SK-N-SH (cell line): Measurements from ENCODE around the gene CDH11. TPM values are rescaled to one million over a fixed set of nuclear protein-coding genes. Genes with fewer than 3 reads are reported as not detected.

Experiments used
- CTCF ChIA-PET: fragments of 300-600, 350-600 bp; formaldehyde crosslinking; extraction: SDS; loops from one replicate; lab custom pipeline; 2021; lab: Yijun Ruan, JAX
- POLR2A ChIA-PET: fragments of 350-600 bp; sonication (Branson Sonifier 250); formaldehyde crosslinking; extraction: SDS; loops from one replicate; lab custom pipeline; 2020; ENCODE audit warnings: antibody characterized with exemption, inconsistent platforms; lab: Yijun Ruan, JAX
- DNase-seq: peaks from one replicate; pipeline ENCODE4 v3.0.0; 2012
- H2AFZ ChIP-seq: fragments of 200-600 bp; sonication (generic); 2 replicates; pipeline ENCODE4 v1.8.1; 2016; ENCODE audit warnings: antibody characterized with exemption, mild to moderate bottlenecking, low read depth
- H3F3A ChIP-seq: fragments of 200-600 bp; sonication (generic); replicated peaks from 2 replicates; pipeline ENCODE3; 2016; ENCODE audit warnings: antibody characterized with exemption, mild to moderate bottlenecking; ENCODE audit not compliant: insufficient read depth
- H3K27ac ChIP-seq, 2 experiments: fragments of 200-500 bp in 1 of 2; fragments of 200-600 bp in 1 of 2; sonication (Bioruptor generic) in 1 of 2; sonication (generic), shearing (Covaris generic) in 1 of 2; 2 replicates each; pipeline versions ENCODE4 v1.5.1 to v1.6.1; 2014 to 2016; ENCODE audit warnings: low read depth in 2 of 2, inconsistent platforms in 1 of 2, low read length in 1 of 2, mild to moderate bottlenecking in 1 of 2, mixed read lengths in 1 of 2
- H3K27me3 ChIP-seq: fragments of 200-600 bp; sonication (generic), shearing (Covaris generic); 2 replicates; pipeline ENCODE4 v1.6.1; 2016; ENCODE audit warnings: mixed run types; ENCODE audit not compliant: insufficient read depth
- H3K36me3 ChIP-seq, 2 experiments: fragments of 200-500 bp in 1 of 2; fragments of 200-600 bp in 1 of 2; sonication (Bioruptor generic) in 1 of 2; sonication (generic) in 1 of 2; replicated peaks in 1 of 2; 2 replicates each; pipeline versions ENCODE3 to v1.5.1; 2014 to 2016; ENCODE audit warnings: low read length in 1 of 2, mild to moderate bottlenecking in 1 of 2; ENCODE audit not compliant: insufficient read depth in 2 of 2, control insufficient read depth in 1 of 2
- H3K4me1 ChIP-seq, 2 experiments: fragments of 200-500 bp in 1 of 2; fragments of 200-600 bp in 1 of 2; sonication (Bioruptor generic) in 1 of 2; sonication (generic), shearing (Covaris generic) in 1 of 2; 2 replicates each; pipeline versions ENCODE4 v1.5.1 to v1.6.1; 2014 to 2016; ENCODE audit warnings: low read depth in 1 of 2, low read length in 1 of 2, mixed run types in 1 of 2; ENCODE audit not compliant: insufficient read depth in 2 of 2, control insufficient read depth in 1 of 2
- H3K4me2 ChIP-seq: fragments of 200-600 bp; sonication (generic), shearing (Covaris generic); 2 replicates; pipeline ENCODE4 v1.6.1; 2017; ENCODE audit warnings: mixed run types
- H3K4me3 ChIP-seq, 2 experiments: fragments of 200-500 bp in 1 of 2; fragments of 200-600 bp in 1 of 2; sonication (Bioruptor generic) in 1 of 2; sonication (generic), shearing (Covaris generic) in 1 of 2; 2 replicates each; pipeline versions ENCODE4 v1.5.1 to v1.8.1; 2014 to 2016; ENCODE audit warnings: low read depth in 2 of 2, inconsistent platforms in 1 of 2, low read length in 1 of 2, mild to moderate bottlenecking in 1 of 2, mixed read lengths in 1 of 2, moderate library complexity in 1 of 2
- H3K79me2 ChIP-seq: fragments of 200-600 bp; sonication (generic); 2 replicates; pipeline ENCODE4 v1.8.1; 2017; ENCODE audit warnings: mild to moderate bottlenecking; ENCODE audit not compliant: insufficient read depth
- H3K9ac ChIP-seq: fragments of 200-600 bp; sonication (generic); 2 replicates; pipeline ENCODE4 v1.6.1; 2017; ENCODE audit warnings: mixed run types
- H3K9me2 ChIP-seq: fragments of 200-600 bp; sonication (generic); 2 replicates; pipeline ENCODE4 v1.6.1; 2017; ENCODE audit warnings: mixed run types
- H3K9me3 ChIP-seq: fragments of 200-600 bp; sonication (generic); 2 replicates; pipeline ENCODE4 v1.6.1; 2017; ENCODE audit warnings: mixed run types, mild to moderate bottlenecking, moderate library complexity
- H4K20me1 ChIP-seq: fragments of 200-600 bp; sonication (generic); 2 replicates; pipeline ENCODE4 v1.6.1; 2017; ENCODE audit warnings: mild to moderate bottlenecking, mixed run types; ENCODE audit not compliant: insufficient read depth
- CHD2 ChIP-seq: fragments of 150-350 bp; IDR thresholded peaks from 2 replicates; pipeline ENCODE4 v1.6.1; 2018; ENCODE audit warnings: low read length; ENCODE audit not compliant: partially characterized antibody
- EZH2phosphoT487 ChIP-seq: fragments of 200-600 bp; sonication (generic); IDR thresholded peaks from 2 replicates; pipeline ENCODE4 v1.6.1; 2017; ENCODE audit warnings: low read depth, mixed run types, mild to moderate bottlenecking, antibody characterized with exemption, moderate library complexity, borderline replicate concordance
- FOSL2 ChIP-seq: IDR thresholded peaks from 2 replicates; pipeline ENCODE4 v1.4.0; 2012; ENCODE audit warnings: low read depth, mild to moderate bottlenecking, moderate library complexity, borderline replicate concordance
- GATA2 ChIP-seq: sonication (generic); formaldehyde crosslinking; IDR thresholded peaks from 2 replicates; pipeline ENCODE4 v1.5.0; 2020; ENCODE audit warnings: mild to moderate bottlenecking, missing genetic modification reagents
- IRF3 ChIP-seq: fragments of 150-350 bp; IDR thresholded peaks from 2 replicates; pipeline ENCODE4 v1.6.1; 2016; ENCODE audit warnings: mild to moderate bottlenecking, low read depth, low read length
- JUND ChIP-seq: IDR thresholded peaks from 2 replicates; pipeline ENCODE4 v1.4.0; 2012
- MEF2A ChIP-seq: IDR thresholded peaks from 2 replicates; pipeline ENCODE4 v1.4.0; 2012; ENCODE audit warnings: low read depth, borderline replicate concordance
- MXI1 ChIP-seq: IDR thresholded peaks from 2 replicates; pipeline ENCODE4 v1.6.1; 2012; ENCODE audit warnings: mild to moderate bottlenecking, low read depth, low read length, improper control_type of control experiment
- NFIC ChIP-seq: IDR thresholded peaks from 2 replicates; pipeline ENCODE4 v1.4.0; 2012; ENCODE audit warnings: borderline replicate concordance
- NRF1 ChIP-seq: IDR thresholded peaks from 2 replicates; pipeline ENCODE4 v1.6.1; 2012; ENCODE audit warnings: low read depth, mild to moderate bottlenecking, low read length
- RAD21 ChIP-seq: IDR thresholded peaks from 2 replicates; pipeline ENCODE4 v1.6.1; 2012; ENCODE audit warnings: mild to moderate bottlenecking, low read length
- RCOR1 ChIP-seq: fragments of 150-350 bp; IDR thresholded peaks from 2 replicates; pipeline ENCODE4 v1.6.1; 2017; ENCODE audit warnings: antibody characterized with exemption, low read length
- RFX5 ChIP-seq: IDR thresholded peaks from 2 replicates; pipeline ENCODE4 v1.6.1; 2012; ENCODE audit warnings: mild to moderate bottlenecking, improper control_type of control experiment, low read length
- RXRA ChIP-seq: IDR thresholded peaks from 2 replicates; pipeline ENCODE4 v1.4.0; 2012; ENCODE audit warnings: low read depth, mild to moderate bottlenecking, borderline replicate concordance
- SIN3A ChIP-seq: IDR thresholded peaks from 2 replicates; pipeline ENCODE4 v1.6.1; 2012; ENCODE audit warnings: low read depth, mild to moderate bottlenecking, low read length, moderate library complexity, borderline replicate concordance
- SMC3 ChIP-seq: IDR thresholded peaks from 2 replicates; pipeline ENCODE4 v1.6.1; 2012; ENCODE audit warnings: low read depth, low read length, improper control_type of control experiment
- TCF12 ChIP-seq: IDR thresholded peaks from 2 replicates; pipeline ENCODE4 v1.4.0; 2012
- USF1 ChIP-seq: IDR thresholded peaks from 2 replicates; pipeline ENCODE4 v1.4.0; 2012; ENCODE audit warnings: low read depth, borderline replicate concordance
- YY1 ChIP-seq: IDR thresholded peaks from 2 replicates; pipeline ENCODE4 v1.4.0; 2012; ENCODE audit warnings: low read depth, mild to moderate bottlenecking
- WGBS: methylation state at CpG from one replicate; pipeline ENCODE4 v1.1.6; 2017; ENCODE audit warnings: low lambda C conversion rate; 5-methylcytosine and 5-hydroxymethylcytosine counted together
- polyA plus RNA-seq, 3 experiments: library from polyadenylated mRNA; depleted of rRNA; stranded (reverse); fragments of >200 nt; gene quantifications; 2 replicates each; pipeline ENCODE4 v1.2.3, GENCODE V29; 2012

Gene CDH11
- polyA plus RNA-seq, 1 of the 3 experiments (the other 2 are of a cell fraction) = 269 TPM

GRCh38 chr16:65061935-65062518 lies 59.8 kb downstream of the CDH11 start (continued):
- TF ChIP-seq MEF2A = no peak
- TF ChIP-seq GATA2 = no peak
- no peak for TF ChIP-seq EZH2phosphoT487

GRCh38 chr16:65061263-65061662 lies 60.6 kb downstream of the CDH11 start:
- no peak overlapping the region; a peak in 1 of 4 replicates for H3K27ac ChIP-seq
- CTCF ChIA-PET = interaction anchor here (1.1 kb wide), 1 partner anchor 8 kb away, joined by 4 read pairs; no protein-coding TSS in a partner anchor
- 81% methylated on average over 3 of the region's 3 CpGs for WGBS

GRCh38 chr16:65059406-65059980 lies 62.4 kb downstream of the CDH11 start:
- ChIA-PET CTCF (interaction anchor here (0.7 kb wide), 1 partner anchor 1059 kb away, joined by 3 read pairs; no protein-coding TSS in a partner anchor), POLR2A (no interaction called here)
- peaks cover 0 to 6% of the 10 kb centered on the region in 2 experiments; a peak in 1 of 4 replicates for H3K4me1 ChIP-seq
- H3K4me2 ChIP-seq = no peak overlapping the region
- no peak overlapping the region for H3K27ac ChIP-seq
- WGBS = 94% methylated on average over 14 of the region's 15 CpGs
- no peak overlapping the region for H3K4me3 ChIP-seq
- H3K79me2 ChIP-seq = peaks cover 100% of the 10 kb centered on the region
- H3F3A ChIP-seq = peaks cover 14% of the 10 kb centered on the region
- H3K27me3 ChIP-seq = no peaks in the 10 kb centered on the region
- no peak overlapping the region for H3K9ac ChIP-seq
- H4K20me1 ChIP-seq = peaks cover 100% of the 10 kb centered on the region
- no peaks in the 10 kb centered on the region for H3K9me3 ChIP-seq
- peaks cover 11 to 35% of the 10 kb centered on the region in 2 experiments for H3K36me3 ChIP-seq
- TF ChIP-seq YY1 = no peak
- TF ChIP-seq RCOR1 = no peak
- no peak for TF ChIP-seq SMC3
- no peak for TF ChIP-seq USF1
- no peak for TF ChIP-seq NFIC
- no peak for TF ChIP-seq IRF3
- no peak for TF ChIP-seq MXI1
- TF ChIP-seq, all 33 proteins: peak for 0
- Histone ChIP-seq H2AFZ (no peak overlapping the region), H3K9me2 (no peaks in the 10 kb centered on the region)
- DNase-seq = no peak

More at GRCh38 chr16:65061263-65061662, 60.6 kb downstream of the CDH11 start:
- Histone ChIP-seq H2AFZ (no peak overlapping the region), H3K4me1 (peaks cover 0 to 6% of the 10 kb centered on the region in 2 experiments; a peak in 2 of 4 replicates), H3F3A (peaks cover 14% of the 10 kb centered on the region), H4K20me1 (peaks cover 100% of the 10 kb centered on the region), H3K27me3 (no peaks in the 10 kb centered on the region), H3K9me2 (no peaks in the 10 kb centered on the region), H3K9me3 (no peaks in the 10 kb centered on the region), H3K4me3 (no peak overlapping the region), H3K9ac (no peak overlapping the region), H3K36me3 (peaks cover 12 to 49% of the 10 kb centered on the region in 2 experiments), H3K4me2 (no peak overlapping the region), H3K79me2 (peaks cover 100% of the 10 kb centered on the region)
- POLR2A ChIA-PET = no interaction called here
- no peak for DNase-seq
- TF ChIP-seq USF1 (no peak), RFX5 (no peak), CHD2 (no peak), RAD21 (no peak), JUND (no peak), EZH2phosphoT487 (no peak), NRF1 (no peak), TCF12 (no peak), RXRA (no peak), FOSL2 (no peak), SIN3A (no peak)
- TF ChIP-seq, all 33 proteins: peak for 0
